Epithelial cell of proximal tubule (primary cell): ENCODE measurements around the gene THRB. TPM values are rescaled to one million over a fixed set of nuclear protein-coding genes. Genes with fewer than 3 reads are reported as not detected.

Experiments used
- DNase-seq: peaks from one replicate; pipeline ENCODE4 v3.0.0-alpha.2; 2011; ENCODE audit warnings: low read depth
- H3K4me3 ChIP-seq: 2 replicates; pipeline ENCODE4 v1.5.1; 2011; ENCODE audit warnings: low read depth, mild to moderate bottlenecking, low read length
- CTCF ChIP-seq: conservative IDR thresholded peaks from 2 replicates; pipeline ENCODE4 v1.5.1; 2012; ENCODE audit warnings: low read depth, mild to moderate bottlenecking, low read length
- total RNA-seq: library from RNA; depleted of rRNA; stranded (reverse); fragments of >200 nt; gene quantifications from 2 replicates; pipeline ENCODE4 v1.2.3, GENCODE V29; 2015

Gene THRB
- total RNA-seq, 1 donor from 2014 or later: 2.1 TPM

GRCh38 chr3:24272408-24272807, 222.2 kb downstream of the THRB start:
- no peak for TF ChIP-seq CTCF
- no peak overlapping the region for H3K4me3 ChIP-seq
- DNase-seq: no peak

- TF ChIP-seq CTCF: no peak
- no peak overlapping the region for H3K4me3 ChIP-seq
- no peak for DNase-seq
Observed at GRCh38 chr3:24271228-24271627, 223.4 kb downstream of the THRB start.

GRCh38 chr3:24270744-24271143, 223.9 kb downstream of the THRB start:
- no peak for DNase-seq
- no peak overlapping the region for H3K4me3 ChIP-seq
- TF ChIP-seq CTCF: no peak

GRCh38 chr3:24270204-24270691, 224.4 kb downstream of the THRB start:
- TF ChIP-seq CTCF: no peak
- no peak overlapping the region for H3K4me3 ChIP-seq
- peak; percentile 55 for DNase-seq

- DNase-seq: no peak
- TF ChIP-seq CTCF: peak; percentile 85
- H3K4me3 ChIP-seq: no peak overlapping the region
Observed at GRCh38 chr3:24264748-24265158, 229.9 kb downstream of the THRB start.

GRCh38 chr3:24264011-24264410, 230.6 kb downstream of the THRB start:
- H3K4me3 ChIP-seq: no peak overlapping the region
- no peak for DNase-seq
- TF ChIP-seq CTCF: no peak

GRCh38 chr3:24263069-24263668, 231.5 kb downstream of the THRB start:
- no peak for TF ChIP-seq CTCF
- no peak for DNase-seq

More at GRCh38 chr3:24263069-24263668, 231.5 kb downstream of the THRB start:
- no peak overlapping the region for H3K4me3 ChIP-seq
